Type B pancreatic cell (in vitro differentiated cells): ENCODE results near the gene C11orf54. TPM values are rescaled to one million over a fixed set of nuclear protein-coding genes. Genes with fewer than 3 reads are reported as not detected.
A peak's percentile ranks its signal among the peaks of the same experiment; 100 is the strongest.

Experiments
- DNase-seq: peaks from one replicate; pipeline ENCODE4 v3.0.0; 2021; ENCODE audit warnings: mixed read lengths; ENCODE audit not compliant: unreplicated experiment; ENCODE audit errors: extremely low spot score
- H3K27ac Mint-ChIP-seq: 2 replicates; pipeline ENCODE4 v1.8.0; 2021; ENCODE audit warnings: mild to moderate bottlenecking, mixed read lengths
- H3K27me3 Mint-ChIP-seq: 2 replicates; pipeline ENCODE4 v1.8.0; 2021; ENCODE audit warnings: mixed read lengths
- H3K36me3 Mint-ChIP-seq: 2 replicates; pipeline ENCODE4 v1.8.0; 2021; ENCODE audit warnings: mixed read lengths
- H3K4me1 Mint-ChIP-seq: one replicate; pipeline ENCODE4 v1.8.0; 2021; ENCODE audit warnings: mixed read lengths; ENCODE audit not compliant: unreplicated experiment
- H3K4me3 Mint-ChIP-seq: 2 replicates; pipeline ENCODE4 v1.8.0; 2021; ENCODE audit warnings: mild to moderate bottlenecking, mixed read lengths
- H3K9me3 Mint-ChIP-seq: 2 replicates; pipeline ENCODE4 v1.8.0; 2021; ENCODE audit warnings: mixed read lengths
- CTCF ChIP-seq: fragments of 200-600 bp; sonication (generic); conservative IDR thresholded peaks from 2 replicates; pipeline ENCODE4 v1.5.0; 2021; ENCODE audit warnings: antibody characterized with exemption, mild to moderate bottlenecking
- total RNA-seq: library from RNA; stranded (reverse); gene quantifications from 2 replicates; pipeline ENCODE4 v1.2.1, GENCODE V29; 2021; ENCODE audit warnings: low replicate concordance

C11orf54 gene
- total RNA-seq, 1 donor from 2014 or later, result 29.9 TPM

GRCh38 chr11:93728792-93729128, 12.7 kb upstream of the C11orf54 start:
- no peak for TF ChIP-seq CTCF
- DNase-seq, result no peak
- Mint-ChIP-seq H3K27me3 (no peaks in the 10 kb centered on the region), H3K4me3 (no peak overlapping the region), H3K27ac (no peak overlapping the region), H3K9me3 (no peaks in the 10 kb centered on the region), H3K4me1 (peaks cover 3% of the 10 kb centered on the region), H3K36me3 (peaks cover 37% of the 10 kb centered on the region)

DNA sequence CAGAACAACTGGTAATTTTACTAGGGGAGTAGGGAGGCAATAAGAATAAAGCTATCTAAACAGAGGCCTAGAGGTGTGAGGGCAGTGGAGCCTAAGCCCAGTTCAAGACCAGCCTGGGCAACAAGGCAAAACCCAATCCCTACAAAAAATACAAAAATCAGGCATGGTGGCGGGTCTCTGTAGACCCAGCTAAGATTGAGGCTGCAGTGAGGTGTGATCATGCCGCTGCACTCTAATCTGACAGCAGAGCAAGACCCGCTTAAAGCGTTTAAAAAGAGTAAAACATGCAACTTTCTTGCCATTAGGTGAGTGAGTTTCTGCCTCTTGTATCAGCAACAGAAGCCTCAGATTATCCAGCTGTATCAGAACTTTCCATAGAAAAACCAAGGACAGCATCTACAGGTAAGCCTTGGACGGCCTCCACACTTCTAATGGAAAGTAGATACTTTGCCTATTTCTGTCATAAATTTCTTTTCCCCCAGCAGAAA, 12.3 kb upstream of the C11orf54 start:
- Mint-ChIP-seq H3K4me1 (peaks cover 3% of the 10 kb centered on the region), H3K27me3 (no peaks in the 10 kb centered on the region), H3K9me3 (no peaks in the 10 kb centered on the region), H3K36me3 (peaks cover 37% of the 10 kb centered on the region), H3K27ac (no peak overlapping the region), H3K4me3 (no peak overlapping the region)
- no peak for TF ChIP-seq CTCF
- no peak for DNase-seq

DNA sequence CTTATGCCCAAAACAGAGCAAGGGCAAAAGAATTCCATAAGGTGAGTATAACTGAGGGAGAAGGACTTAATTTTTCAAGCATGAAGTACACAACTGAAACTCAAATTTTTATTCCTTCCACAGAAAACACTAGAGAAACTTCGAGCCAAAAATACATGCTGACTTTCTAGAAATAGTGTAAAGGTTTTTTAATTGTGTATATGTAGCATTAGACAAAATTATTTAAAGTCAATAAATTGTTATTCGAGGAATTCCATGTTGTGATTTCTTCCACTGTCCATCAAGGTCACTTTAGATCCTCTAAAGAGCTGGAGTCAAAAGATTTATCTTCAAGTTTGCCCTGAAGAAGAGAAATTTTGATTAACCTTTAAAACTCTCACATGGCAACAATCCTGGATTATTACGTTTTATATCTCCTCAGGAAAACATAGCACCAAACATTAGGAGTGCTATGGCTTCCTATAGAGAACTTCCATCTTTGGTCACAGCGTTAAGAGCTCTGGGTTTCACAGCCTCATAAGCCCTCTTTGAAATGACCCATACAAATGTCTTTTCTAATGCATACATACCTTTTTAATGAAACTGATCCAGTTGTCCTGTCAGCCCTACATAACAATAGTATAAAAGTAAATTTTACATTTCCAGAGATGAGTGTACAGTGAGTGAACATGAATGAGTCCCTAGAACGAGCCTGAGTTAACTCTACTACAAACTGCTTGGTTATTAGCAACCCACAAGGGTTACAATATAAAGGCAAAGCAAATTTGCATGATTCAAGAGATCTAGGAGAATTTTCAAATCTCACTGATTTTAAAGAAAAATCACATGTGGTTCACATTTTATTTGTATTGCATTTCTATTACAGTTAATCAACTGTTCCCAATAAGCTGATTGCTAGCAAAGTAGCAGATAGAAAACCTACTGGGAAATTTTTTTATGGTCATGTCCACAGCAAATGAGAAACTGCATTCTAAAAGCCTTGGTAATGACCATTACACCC, 11.1 kb upstream of the C11orf54 start:
- TF ChIP-seq CTCF, result no peak
- Mint-ChIP-seq H3K36me3 (peaks cover 42% of the 10 kb centered on the region), H3K27me3 (no peaks in the 10 kb centered on the region), H3K9me3 (no peaks in the 10 kb centered on the region), H3K4me1 (peaks cover 8% of the 10 kb centered on the region), H3K27ac (no peak overlapping the region), H3K4me3 (no peak overlapping the region)
- no peak for DNase-seq

GRCh38 chr11:93732237-93732892, 9.1 kb upstream of the C11orf54 start:
- Mint-ChIP-seq H3K27me3 (no peaks in the 10 kb centered on the region), H3K27ac (peak overlapping the region; percentile 53), H3K9me3 (no peaks in the 10 kb centered on the region), H3K4me1 (peaks cover 12% of the 10 kb centered on the region), H3K4me3 (no peak overlapping the region), H3K36me3 (peaks cover 53% of the 10 kb centered on the region)
- DNase-seq, result no peak
- TF ChIP-seq CTCF, result no peak

GRCh38 chr11:93733474-93733873, 8.0 kb upstream of the C11orf54 start:
- Mint-ChIP-seq H3K36me3 (peaks cover 62% of the 10 kb centered on the region), H3K9me3 (no peaks in the 10 kb centered on the region), H3K4me1 (peaks cover 22% of the 10 kb centered on the region), H3K27ac (no peak overlapping the region), H3K4me3 (no peak overlapping the region), H3K27me3 (no peaks in the 10 kb centered on the region)
- no peak for DNase-seq
- TF ChIP-seq CTCF, result no peak
